Activated T-helper 1 cell treated with anti-CD3 and anti-CD28 coated beads, Interleukin-12 subunit alpha, Interleukin-12 subunit beta, Interleukin-2, Interleukin-4 antibody, amounts not matched to agents 30 ng/mL and 10 ng/mL and 1 ng/mL, durations not matched to agents 14 hours and 24 hours and 36 hours (primary cell): ENCODE measurements around the gene KPNA4. TPM values are rescaled to one million over a fixed set of nuclear protein-coding genes. Genes with fewer than 3 reads are reported as not detected.

Source experiments
- DNase-seq: peaks from one replicate; pipeline ENCODE4 v3.0.0; 2021; ENCODE audit warnings: low spot score
- H3K27ac Mint-ChIP-seq: one replicate; pipeline ENCODE4 v1.8.0; 2021; ENCODE audit warnings: mild to moderate bottlenecking, mixed read lengths
- H3K27me3 Mint-ChIP-seq: one replicate; pipeline ENCODE4 v1.8.0; 2022; ENCODE audit warnings: mild to moderate bottlenecking, moderate library complexity, mixed read lengths; ENCODE audit not compliant: insufficient read depth
- H3K36me3 Mint-ChIP-seq: one replicate; pipeline ENCODE4 v1.8.0; 2021; ENCODE audit warnings: low read depth, mixed read lengths
- H3K4me1 Mint-ChIP-seq: one replicate; pipeline ENCODE4 v1.8.0; 2021; ENCODE audit warnings: low read depth, mixed read lengths
- H3K4me3 Mint-ChIP-seq: one replicate; pipeline ENCODE4 v1.8.0; 2021; ENCODE audit warnings: mild to moderate bottlenecking, moderate library complexity, mixed read lengths
- H3K9me3 Mint-ChIP-seq: one replicate; pipeline ENCODE4 v1.8.0; 2021; ENCODE audit warnings: mixed read lengths
- intact Hi-C: fragments of 100-400 bp; cut with micrococcal nuclease; formaldehyde crosslinking; loops from one replicate; pipeline ENCODE4 v1.15.1; 2024
- total RNA-seq: library from RNA; stranded (reverse); gene quantifications from 2 replicates; pipeline ENCODE4 v1.2.3, GENCODE V29; 2022

Gene KPNA4
- total RNA-seq, 1 donor from 2014 or later = 77.7 TPM

DNA sequence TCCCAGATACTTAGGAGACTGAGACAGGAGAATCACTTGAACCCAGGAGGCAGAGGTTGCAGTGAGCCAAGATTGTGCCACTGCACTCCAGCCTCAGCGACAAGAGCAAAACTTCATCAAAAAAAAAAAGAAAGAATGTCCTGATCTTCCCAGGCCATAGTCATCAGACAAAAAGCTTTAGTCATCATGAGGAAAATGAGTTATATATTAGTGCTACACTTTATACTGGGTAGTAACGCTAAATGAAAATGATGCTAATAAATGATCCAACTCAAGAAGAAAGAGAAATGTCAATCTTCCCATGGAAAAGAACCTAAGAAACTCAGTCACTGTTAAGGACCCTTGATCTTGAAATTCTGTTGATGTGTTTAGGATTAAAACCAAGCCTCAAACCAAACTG lies 89.5 kb downstream of the KPNA4 start:
- no peaks in the 10 kb centered on the region for H3K27me3 Mint-ChIP-seq
- H3K36me3 Mint-ChIP-seq = no peaks in the 10 kb centered on the region
- no peak overlapping the region for H3K27ac Mint-ChIP-seq
- H3K9me3 Mint-ChIP-seq = no peaks in the 10 kb centered on the region
- no peaks in the 10 kb centered on the region for H3K4me1 Mint-ChIP-seq
- intact Hi-C loops = no loop called here
- DNase-seq = no peak
- no peak overlapping the region for H3K4me3 Mint-ChIP-seq

- no peak for DNase-seq
- Mint-ChIP-seq H3K4me3 (no peak overlapping the region), H3K27me3 (no peaks in the 10 kb centered on the region), H3K36me3 (no peaks in the 10 kb centered on the region), H3K27ac (no peak overlapping the region), H3K9me3 (no peaks in the 10 kb centered on the region), H3K4me1 (no peaks in the 10 kb centered on the region)
- intact Hi-C loops = no loop called here
These were observed 90.2 kb downstream of the KPNA4 start for GRCh38 chr3:160475153-160475552.

- Mint-ChIP-seq H3K27ac (no peak overlapping the region), H3K27me3 (no peaks in the 10 kb centered on the region), H3K4me3 (no peak overlapping the region), H3K36me3 (no peaks in the 10 kb centered on the region), H3K4me1 (no peaks in the 10 kb centered on the region), H3K9me3 (peaks cover 6% of the 10 kb centered on the region)
- intact Hi-C loops = no loop called here
- DNase-seq = no peak
These were observed 90.9 kb downstream of the KPNA4 start for GRCh38 chr3:160474416-160474838.

- Mint-ChIP-seq H3K27me3 (no peaks in the 10 kb centered on the region), H3K27ac (no peak overlapping the region), H3K4me3 (no peak overlapping the region), H3K36me3 (no peaks in the 10 kb centered on the region), H3K9me3 (peaks cover 11% of the 10 kb centered on the region), H3K4me1 (no peaks in the 10 kb centered on the region)
- DNase-seq = no peak
- intact Hi-C loops = no loop called here
These were observed 91.4 kb downstream of the KPNA4 start for GRCh38 chr3:160473978-160474377.

- peaks cover 14% of the 10 kb centered on the region for H3K9me3 Mint-ChIP-seq
- no peaks in the 10 kb centered on the region for H3K27me3 Mint-ChIP-seq
- no peak overlapping the region for H3K27ac Mint-ChIP-seq
- DNase-seq = no peak
- no peaks in the 10 kb centered on the region for H3K4me1 Mint-ChIP-seq
- intact Hi-C loops = no loop called here
- no peak overlapping the region for H3K4me3 Mint-ChIP-seq
- no peaks in the 10 kb centered on the region for H3K36me3 Mint-ChIP-seq
These were observed 92.2 kb downstream of the KPNA4 start for GRCh38 chr3:160473221-160473620.

GRCh38 chr3:160472344-160472743 lies 93.0 kb downstream of the KPNA4 start:
- no peaks in the 10 kb centered on the region for H3K4me1 Mint-ChIP-seq
- no peak overlapping the region for H3K4me3 Mint-ChIP-seq
- intact Hi-C loops = no loop called here
- H3K9me3 Mint-ChIP-seq = peaks cover 14% of the 10 kb centered on the region
- DNase-seq = no peak
- no peaks in the 10 kb centered on the region for H3K36me3 Mint-ChIP-seq
- H3K27me3 Mint-ChIP-seq = no peaks in the 10 kb centered on the region
- H3K27ac Mint-ChIP-seq = no peak overlapping the region

DNA sequence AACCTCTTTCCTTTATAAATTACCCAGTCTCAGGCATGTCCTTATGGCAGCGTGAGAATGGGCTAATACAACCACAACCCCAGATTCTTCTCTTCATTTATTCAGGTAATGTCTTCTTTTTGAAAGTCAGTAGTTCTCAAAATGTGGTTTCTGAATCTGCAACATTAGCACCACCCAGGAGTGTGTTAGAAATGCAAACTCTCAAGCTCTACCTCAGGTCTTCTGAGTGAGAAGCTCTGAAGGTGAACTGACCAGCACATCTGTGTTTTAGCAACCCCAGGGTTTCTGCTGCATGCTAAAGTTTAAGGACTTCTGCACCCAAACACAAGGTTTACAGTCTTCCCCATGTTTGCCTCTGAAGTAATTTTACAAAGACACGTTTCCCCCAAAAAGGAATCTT lies 93.5 kb downstream of the KPNA4 start:
- Mint-ChIP-seq H3K4me3 (no peak overlapping the region), H3K9me3 (peaks cover 14% of the 10 kb centered on the region), H3K36me3 (no peaks in the 10 kb centered on the region), H3K4me1 (no peaks in the 10 kb centered on the region), H3K27ac (no peak overlapping the region), H3K27me3 (peaks cover 3% of the 10 kb centered on the region)
- intact Hi-C loops = no loop called here
- no peak for DNase-seq

DNA sequence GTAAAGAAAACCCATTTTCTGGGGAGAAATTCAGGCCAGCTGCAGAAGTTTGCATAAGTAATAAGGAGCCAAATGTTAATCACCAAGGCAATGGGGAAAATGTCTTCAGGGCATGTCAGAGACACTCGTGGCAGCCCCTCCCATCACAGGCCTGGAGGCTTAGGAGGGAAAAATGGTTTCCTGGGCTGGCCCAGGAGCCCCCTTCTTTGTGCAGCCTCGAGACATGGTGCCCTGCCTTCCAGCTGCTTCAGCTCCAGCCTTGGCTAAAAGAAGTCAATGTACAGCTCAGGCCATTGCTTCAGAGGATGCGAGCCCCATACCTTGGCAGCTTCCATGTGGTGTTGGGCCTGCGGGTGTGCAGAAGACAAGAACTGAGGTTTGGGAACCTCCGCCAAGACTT lies 95.2 kb downstream of the KPNA4 start:
- H3K4me3 Mint-ChIP-seq = no peak overlapping the region
- DNase-seq = no peak
- H3K36me3 Mint-ChIP-seq = no peaks in the 10 kb centered on the region
- H3K9me3 Mint-ChIP-seq = peaks cover 14% of the 10 kb centered on the region
- H3K27me3 Mint-ChIP-seq = peaks cover 16% of the 10 kb centered on the region
- H3K27ac Mint-ChIP-seq = no peak overlapping the region
- intact Hi-C loops = no loop called here
- H3K4me1 Mint-ChIP-seq = no peaks in the 10 kb centered on the region

DNA sequence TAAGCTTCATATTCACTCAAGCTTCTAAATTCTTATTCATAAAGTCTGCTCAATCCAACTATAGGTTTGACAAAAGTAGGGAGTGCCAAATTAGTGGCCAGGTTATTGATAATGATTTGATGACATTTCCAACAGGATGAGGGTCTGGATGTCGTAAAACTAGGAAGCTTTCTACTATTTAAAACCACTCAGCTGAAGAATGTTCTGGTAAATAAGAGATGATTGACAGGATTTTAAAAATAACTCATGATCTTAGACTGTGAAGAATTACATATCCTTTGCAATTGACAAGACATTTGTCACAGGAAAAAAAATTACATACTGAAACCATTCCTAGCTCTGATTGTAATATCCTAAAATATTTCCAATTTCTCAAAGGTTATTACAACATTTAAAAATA lies 100.4 kb downstream of the KPNA4 start:
- intact Hi-C loops = no loop called here
- no peak for DNase-seq
- Mint-ChIP-seq H3K27me3 (peaks cover 32% of the 10 kb centered on the region), H3K4me1 (no peaks in the 10 kb centered on the region), H3K9me3 (peaks cover 13% of the 10 kb centered on the region), H3K4me3 (no peak overlapping the region), H3K36me3 (no peaks in the 10 kb centered on the region), H3K27ac (no peak overlapping the region)

DNA sequence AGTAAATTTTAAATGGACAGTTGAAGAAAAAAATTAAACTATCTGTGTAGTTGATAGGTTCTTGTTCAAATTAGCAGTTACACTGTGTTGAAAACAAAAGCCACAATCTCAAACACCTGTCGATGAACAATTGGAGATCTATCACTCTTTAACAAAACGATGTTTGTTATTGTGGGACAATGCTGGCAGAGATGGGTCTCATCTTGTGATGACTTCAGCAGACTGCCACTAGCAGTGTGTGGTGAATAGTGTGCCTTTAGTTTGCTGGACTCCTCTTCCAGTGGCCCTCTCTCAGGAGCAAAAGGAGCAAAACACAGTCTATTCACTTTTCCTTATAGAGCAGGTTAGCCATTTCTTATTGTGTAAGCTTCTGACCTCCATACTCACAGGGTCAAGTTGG lies 101.0 kb downstream of the KPNA4 start:
- H3K27ac Mint-ChIP-seq = no peak overlapping the region
- no peaks in the 10 kb centered on the region for H3K36me3 Mint-ChIP-seq
- no peaks in the 10 kb centered on the region for H3K4me1 Mint-ChIP-seq

GRCh38 chr3:160460033-160460432 lies 105.3 kb downstream of the KPNA4 start:
- no peak for DNase-seq
- Mint-ChIP-seq H3K36me3 (no peaks in the 10 kb centered on the region), H3K27ac (no peak overlapping the region), H3K4me3 (no peak overlapping the region), H3K4me1 (no peaks in the 10 kb centered on the region), H3K27me3 (peaks cover 32% of the 10 kb centered on the region), H3K9me3 (no peaks in the 10 kb centered on the region)
- intact Hi-C loops = no loop called here

More for the DNA sequence above, 101.0 kb downstream of the KPNA4 start:
- intact Hi-C loops = no loop called here
- peaks cover 7% of the 10 kb centered on the region for H3K9me3 Mint-ChIP-seq
- peaks cover 32% of the 10 kb centered on the region for H3K27me3 Mint-ChIP-seq
- no peak for DNase-seq
- H3K4me3 Mint-ChIP-seq = no peak overlapping the region

DNA sequence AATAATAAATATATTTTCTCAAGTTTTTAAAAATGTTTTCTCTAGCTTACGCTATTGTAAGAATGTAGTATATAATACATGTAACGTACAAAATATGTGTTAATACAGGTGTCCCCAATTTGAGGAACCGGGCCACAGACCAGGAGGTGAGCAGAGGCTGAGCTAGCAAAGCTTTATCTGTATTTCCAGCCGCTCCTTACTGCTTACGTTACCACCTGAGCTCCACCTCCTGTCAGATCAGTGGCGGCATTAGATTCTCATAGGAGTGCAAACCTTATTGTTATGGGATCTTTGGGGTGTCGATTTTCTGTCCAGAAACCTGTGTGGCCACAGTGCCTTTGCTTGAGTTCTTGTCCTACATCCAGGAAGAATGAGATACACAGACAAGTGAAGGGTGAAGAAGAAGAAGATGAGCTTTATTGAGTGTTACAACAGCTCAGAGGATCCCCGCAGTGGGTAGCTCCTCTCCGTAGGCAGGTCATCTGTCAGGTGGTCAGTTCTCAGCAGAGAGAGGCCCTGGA lies 105.9 kb downstream of the KPNA4 start:
- no peak overlapping the region for H3K4me3 Mint-ChIP-seq
- H3K27me3 Mint-ChIP-seq = peaks cover 28% of the 10 kb centered on the region
- H3K27ac Mint-ChIP-seq = no peak overlapping the region
- DNase-seq = no peak
- no peaks in the 10 kb centered on the region for H3K9me3 Mint-ChIP-seq
- no peaks in the 10 kb centered on the region for H3K4me1 Mint-ChIP-seq
- intact Hi-C loops = no loop called here
- H3K36me3 Mint-ChIP-seq = no peaks in the 10 kb centered on the region

- Mint-ChIP-seq H3K4me1 (no peaks in the 10 kb centered on the region), H3K9me3 (no peaks in the 10 kb centered on the region), H3K4me3 (no peak overlapping the region), H3K36me3 (no peaks in the 10 kb centered on the region), H3K27ac (no peak overlapping the region), H3K27me3 (peaks cover 35% of the 10 kb centered on the region)
- intact Hi-C loops = no loop called here
- no peak for DNase-seq
These were observed 107.2 kb downstream of the KPNA4 start for GRCh38 chr3:160458151-160458550.

- Mint-ChIP-seq H3K9me3 (no peaks in the 10 kb centered on the region), H3K4me3 (no peak overlapping the region), H3K36me3 (no peaks in the 10 kb centered on the region), H3K4me1 (no peaks in the 10 kb centered on the region), H3K27me3 (peaks cover 22% of the 10 kb centered on the region), H3K27ac (no peak overlapping the region)
- no peak for DNase-seq
- intact Hi-C loops = no loop called here
These were observed 109.5 kb downstream of the KPNA4 start for GRCh38 chr3:160455846-160456245.
